Measurements from ENCODE around the gene KHDC3L.

Gene KHDC3L

GRCh38 chr6:73353636-73354593, 8.5 kb upstream of the KHDC3L start, which contains the start of gene DPPA5:
Gene DPPA5 (minus strand): TSS chr6:73354276. CDS start chr6:73354225, 51 bp downstream.
- no peak for TF ChIP-seq CTCF (IDR thresholded peaks at IDR 0.05; ENCODE audit: insufficient read depth, low read depth, low read length, missing control alignments)
- DNase-seq (ENCODE audit: low read depth): no peak
- no peak within 1 kb of the TSS for H3K4me3 ChIP-seq (ENCODE audit: low read depth, low read length)

GRCh38 chr6:73362869-73363536, 545 bp downstream of the KHDC3L start:
- no peak for TF ChIP-seq CTCF (IDR thresholded peaks at IDR 0.05; ENCODE audit: insufficient read depth, low read depth, low read length, missing control alignments)
- H3K4me3 ChIP-seq (ENCODE audit: low read depth, low read length): no peak overlapping the region
- DNase-seq (ENCODE audit: low read depth): no peak

GRCh38 chr6:73363537-73363875, 1.0 kb downstream of the KHDC3L start:
- TF ChIP-seq CTCF (IDR thresholded peaks at IDR 0.05; ENCODE audit: insufficient read depth, low read depth, low read length, missing control alignments): no peak
- DNase-seq (ENCODE audit: low read depth): no peak
- H3K4me3 ChIP-seq (ENCODE audit: low read depth, low read length): no peak overlapping the region

GRCh38 chr6:73364121-73364520, 1.7 kb downstream of the KHDC3L start:
- H3K4me3 ChIP-seq (ENCODE audit: low read depth, low read length): no peak overlapping the region
- no peak for DNase-seq (ENCODE audit: low read depth)
- no peak for TF ChIP-seq CTCF (IDR thresholded peaks at IDR 0.05; ENCODE audit: insufficient read depth, low read depth, low read length, missing control alignments)

GRCh38 chr6:73364549-73364948, 2.1 kb downstream of the KHDC3L start:
- TF ChIP-seq CTCF (IDR thresholded peaks at IDR 0.05; ENCODE audit: insufficient read depth, low read depth, low read length, missing control alignments): no peak
- DNase-seq (ENCODE audit: low read depth): no peak
- no peak overlapping the region for H3K4me3 ChIP-seq (ENCODE audit: low read depth, low read length)

- DNase-seq (ENCODE audit: low read depth): no peak
- H3K4me3 ChIP-seq (ENCODE audit: low read depth, low read length): no peak overlapping the region
- TF ChIP-seq CTCF (IDR thresholded peaks at IDR 0.05; ENCODE audit: insufficient read depth, low read depth, low read length, missing control alignments): no peak
Observed at GRCh38 chr6:73367761-73368355, 5.4 kb downstream of the KHDC3L start.

Measured in GM12865 (cell line).